HEK293 (cell line): ENCODE measurements around the gene CALR3.

ENCODE experiments used
- CTCF ChIA-PET: fragments of 350-600 bp; formaldehyde crosslinking; extraction: SDS; loops from one replicate; lab custom pipeline; 2021; ENCODE audit warnings: antibody characterized with exemption; lab: Yijun Ruan, JAX
- POLR2A ChIA-PET: fragments of 300-600 bp; formaldehyde crosslinking; extraction: SDS; loops from one replicate; lab custom pipeline; 2020; ENCODE audit warnings: antibody characterized with exemption, inconsistent platforms; lab: Yijun Ruan, JAX
- H3K27ac ChIP-seq: fragments of 200-500 bp; sonication (Bioruptor generic); 2 replicates; pipeline ENCODE4 v1.5.1; 2014; ENCODE audit warnings: low read depth, low read length, control low read depth, inconsistent platforms; ENCODE audit errors: extremely low read depth
- H3K36me3 ChIP-seq, 2 experiments: fragments of 200-500 bp in 1 of 2; sonication (Bioruptor generic) in 1 of 2; 1 replicate in 1 of 2; 2 replicates in 1 of 2; pipeline ENCODE4 v1.5.1; 2014 to 2017; ENCODE audit warnings: inconsistent platforms in 2 of 2, low read length in 2 of 2; ENCODE audit not compliant: control insufficient read depth in 2 of 2, insufficient read depth in 1 of 2
- H3K4me1 ChIP-seq: fragments of 200-500 bp; sonication (Bioruptor generic); 2 replicates; pipeline ENCODE4 v1.5.1; 2014; ENCODE audit warnings: mild to moderate bottlenecking, low read length, inconsistent platforms; ENCODE audit not compliant: control insufficient read depth, insufficient read depth
- H3K4me3 ChIP-seq: 2 replicates; pipeline ENCODE4 v1.5.1; 2011; ENCODE audit warnings: low read depth, mild to moderate bottlenecking, control low read depth, low read length, moderate library complexity
- H3K9me3 ChIP-seq: fragments of 200-500 bp; sonication (Bioruptor generic); 2 replicates; pipeline ENCODE4 v1.5.1; 2014; ENCODE audit warnings: low read depth, low read length, inconsistent platforms; ENCODE audit not compliant: control insufficient read depth, insufficient read depth
- CTCF ChIP-seq: fragments of 450-650 bp; formaldehyde crosslinking; IDR thresholded peaks from 2 replicates; pipeline ENCODE4 v1.5.1; 2016; ENCODE audit warnings: missing biosample characterization, missing genetic modification characterization
- IKZF3 ChIP-seq: fragments of 450-650 bp; IDR thresholded peaks from 2 replicates; pipeline ENCODE4 v1.5.0; 2018; ENCODE audit warnings: missing biosample characterization, mild to moderate bottlenecking, missing genetic modification characterization, moderate library complexity
- MEIS1 ChIP-seq: sonication (generic); formaldehyde crosslinking; IDR thresholded peaks from 2 replicates; pipeline ENCODE4 v1.8.1; 2022; ENCODE audit warnings: missing genetic modification reagents, mild to moderate bottlenecking, borderline replicate concordance
- OSR2 ChIP-seq: fragments of 450-650 bp; formaldehyde crosslinking; IDR thresholded peaks from 2 replicates; pipeline ENCODE4 v1.5.1; 2016; ENCODE audit warnings: missing biosample characterization, missing genetic modification characterization
- OVOL3 ChIP-seq: fragments of 450-650 bp; formaldehyde crosslinking; IDR thresholded peaks from 2 replicates; pipeline ENCODE4 v1.5.1; 2016; ENCODE audit warnings: missing biosample characterization, missing genetic modification characterization
- PRDM1 ChIP-seq: fragments of 450-650 bp; formaldehyde crosslinking; IDR thresholded peaks from 2 replicates; pipeline ENCODE4; 2016; ENCODE audit warnings: missing biosample characterization, missing genetic modification characterization
- ZNF19 ChIP-seq: fragments of 450-650 bp; formaldehyde crosslinking; IDR thresholded peaks from 2 replicates; pipeline ENCODE4; 2016; ENCODE audit warnings: missing biosample characterization, missing genetic modification characterization, low read depth
- ZNF239 ChIP-seq: fragments of 450-650 bp; formaldehyde crosslinking; IDR thresholded peaks from 2 replicates; pipeline ENCODE4 v1.5.1; 2016; ENCODE audit warnings: missing biosample characterization, missing genetic modification characterization
- ZNF324 ChIP-seq: fragments of 450-650 bp; formaldehyde crosslinking; IDR thresholded peaks from 2 replicates; pipeline ENCODE4 v1.5.1; 2016; ENCODE audit warnings: missing biosample characterization, missing genetic modification characterization
- ZNF341 ChIP-seq: fragments of 450-650 bp; formaldehyde crosslinking; IDR thresholded peaks from 2 replicates; pipeline ENCODE4; 2016; ENCODE audit warnings: low read depth, missing biosample characterization, missing genetic modification characterization
- ZNF513 ChIP-seq: fragments of 450-650 bp; IDR thresholded peaks from 2 replicates; pipeline ENCODE4 v1.5.1; 2018; ENCODE audit warnings: missing biosample characterization, missing genetic modification characterization
- ZNF645 ChIP-seq: fragments of 450-650 bp; formaldehyde crosslinking; IDR thresholded peaks from 2 replicates; pipeline ENCODE4; 2016; ENCODE audit warnings: missing biosample characterization, missing genetic modification characterization
- TF ChIP-seq, protein P1 (sequence below): fragments of 450-650 bp; formaldehyde crosslinking; IDR thresholded peaks from 2 replicates; pipeline ENCODE4 v1.5.1; 2017; ENCODE audit warnings: missing biosample characterization, missing genetic modification characterization
- TF ChIP-seq, protein P2 (sequence below): fragments of 450-650 bp; formaldehyde crosslinking; IDR thresholded peaks from 2 replicates; pipeline ENCODE4 v1.5.1; 2016; ENCODE audit warnings: missing biosample characterization, missing genetic modification characterization

Gene CALR3

GRCh38 chr19:16455489-16455888 is 40.5 kb downstream of the CALR3 start (continued):
- TF ChIP-seq ZNF513 (tag by site-specific recombination): no peak
- no peak for TF ChIP-seq PRDM1 (tag by site-specific recombination)
- TF ChIP-seq ZNF324 (tag by site-specific recombination): no peak
- TF ChIP-seq, protein P1, sequence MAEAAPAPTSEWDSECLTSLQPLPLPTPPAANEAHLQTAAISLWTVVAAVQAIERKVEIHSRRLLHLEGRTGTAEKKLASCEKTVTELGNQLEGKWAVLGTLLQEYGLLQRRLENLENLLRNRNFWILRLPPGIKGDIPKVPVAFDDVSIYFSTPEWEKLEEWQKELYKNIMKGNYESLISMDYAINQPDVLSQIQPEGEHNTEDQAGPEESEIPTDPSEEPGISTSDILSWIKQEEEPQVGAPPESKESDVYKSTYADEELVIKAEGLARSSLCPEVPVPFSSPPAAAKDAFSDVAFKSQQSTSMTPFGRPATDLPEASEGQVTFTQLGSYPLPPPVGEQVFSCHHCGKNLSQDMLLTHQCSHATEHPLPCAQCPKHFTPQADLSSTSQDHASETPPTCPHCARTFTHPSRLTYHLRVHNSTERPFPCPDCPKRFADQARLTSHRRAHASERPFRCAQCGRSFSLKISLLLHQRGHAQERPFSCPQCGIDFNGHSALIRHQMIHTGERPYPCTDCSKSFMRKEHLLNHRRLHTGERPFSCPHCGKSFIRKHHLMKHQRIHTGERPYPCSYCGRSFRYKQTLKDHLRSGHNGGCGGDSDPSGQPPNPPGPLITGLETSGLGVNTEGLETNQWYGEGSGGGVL (tag by site-specific recombination): no peak
- no peak for TF ChIP-seq ZNF341 (tag by site-specific recombination)
- no peak for TF ChIP-seq CTCF (tag by site-specific recombination)
- TF ChIP-seq OSR2: no peak
- no peak for TF ChIP-seq OVOL3
- TF ChIP-seq, protein P2, sequence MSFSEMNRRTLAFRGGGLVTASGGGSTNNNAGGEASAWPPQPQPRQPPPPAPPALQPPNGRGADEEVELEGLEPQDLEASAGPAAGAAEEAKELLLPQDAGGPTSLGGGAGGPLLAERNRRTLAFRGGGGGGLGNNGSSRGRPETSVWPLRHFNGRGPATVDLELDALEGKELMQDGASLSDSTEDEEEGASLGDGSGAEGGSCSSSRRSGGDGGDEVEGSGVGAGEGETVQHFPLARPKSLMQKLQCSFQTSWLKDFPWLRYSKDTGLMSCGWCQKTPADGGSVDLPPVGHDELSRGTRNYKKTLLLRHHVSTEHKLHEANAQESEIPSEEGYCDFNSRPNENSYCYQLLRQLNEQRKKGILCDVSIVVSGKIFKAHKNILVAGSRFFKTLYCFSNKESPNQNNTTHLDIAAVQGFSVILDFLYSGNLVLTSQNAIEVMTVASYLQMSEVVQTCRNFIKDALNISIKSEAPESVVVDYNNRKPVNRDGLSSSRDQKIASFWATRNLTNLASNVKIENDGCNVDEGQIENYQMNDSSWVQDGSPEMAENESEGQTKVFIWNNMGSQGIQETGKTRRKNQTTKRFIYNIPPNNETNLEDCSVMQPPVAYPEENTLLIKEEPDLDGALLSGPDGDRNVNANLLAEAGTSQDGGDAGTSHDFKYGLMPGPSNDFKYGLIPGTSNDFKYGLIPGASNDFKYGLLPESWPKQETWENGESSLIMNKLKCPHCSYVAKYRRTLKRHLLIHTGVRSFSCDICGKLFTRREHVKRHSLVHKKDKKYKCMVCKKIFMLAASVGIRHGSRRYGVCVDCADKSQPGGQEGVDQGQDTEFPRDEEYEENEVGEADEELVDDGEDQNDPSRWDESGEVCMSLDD (tag by site-specific recombination): no peak

GRCh38 chr19:16454351-16454918 is 41.5 kb downstream of the CALR3 start:
- Histone ChIP-seq H3K4me3 (no peak overlapping the region), H3K36me3 (peaks cover 0 to 5% of the 10 kb centered on the region in 2 experiments; a peak in 1 of 3 replicates), H3K9me3 (no peaks in the 10 kb centered on the region), H3K27ac (0 out of 2 replicates have a peak overlapping the region, but pooled peaks have one; percentile 26), H3K4me1 (peaks cover 7% of the 10 kb centered on the region)
- POLR2A ChIA-PET: no interaction called here
- TF ChIP-seq ZNF645 (tag by site-specific recombination) (no peak), ZNF19 (tag by site-specific recombination) (no peak), ZNF239 (tag by site-specific recombination) (no peak), IKZF3 (tag by site-specific recombination) (peak; percentile 40; the same call in 1 of the 2 replicates), MEIS1 (CRISPR knock-in tag) (no peak)
- CTCF ChIA-PET: interaction anchor here (0.6 to 3.6 kb wide), 3 partner anchors 12 to 274 kb away, joined by 3 to 20 read pairs (median 3); no protein-coding TSS in a partner anchor
